K562 (cell line): Measurements from ENCODE around the gene PTPN1. TPM values are rescaled to one million over a fixed set of nuclear protein-coding genes. Genes with fewer than 3 reads are reported as not detected.

Source experiments
- AFF1 ChIP-seq, 2 experiments: fragments of 450-650 bp; IDR thresholded peaks; 2 replicates each; pipeline ENCODE4 v1.6.1; 2018; ENCODE audit warnings: mild to moderate bottlenecking in 2 of 2, low read depth in 1 of 2; ENCODE audit not compliant: partially characterized antibody in 2 of 2
- ERF ChIP-seq: fragments of 450-650 bp; formaldehyde crosslinking; IDR thresholded peaks from 2 replicates; pipeline ENCODE4 v1.4.0; 2020; ENCODE audit warnings: mild to moderate bottlenecking, mixed read lengths
- FOXJ3 ChIP-seq: sonication (generic); formaldehyde crosslinking; IDR thresholded peaks from 2 replicates; pipeline ENCODE4 v1.4.0; 2020; ENCODE audit warnings: mild to moderate bottlenecking, missing genetic modification reagents
- ILF3 ChIP-seq: fragments of 450-650 bp; IDR thresholded peaks from 2 replicates; pipeline ENCODE4 v1.6.1; 2018; ENCODE audit warnings: antibody characterized with exemption, mild to moderate bottlenecking, moderate library complexity, borderline replicate concordance
- MECOM ChIP-seq: fragments of 250-450 bp; sonication (Bioruptor Pico); IDR thresholded peaks from 2 replicates; pipeline ENCODE4 v1.8.0; 2022; ENCODE audit warnings: inconsistent platforms
- MXI1 ChIP-seq: IDR thresholded peaks from 2 replicates; pipeline ENCODE4 v1.6.1; 2011; ENCODE audit warnings: low read depth, mild to moderate bottlenecking, improper control_type of control experiment, low read length
- NR2C2 ChIP-seq, 2 experiments: fragments of 200-800 bp in 1 of 2; sonication (Bioruptor generic) in 1 of 2; sonication (generic) in 1 of 2; formaldehyde crosslinking in 1 of 2; IDR thresholded peaks; 2 replicates each; pipeline versions ENCODE4 v1.6.1 to v1.8.0; 2016 to 2022; ENCODE audit warnings: mild to moderate bottlenecking in 1 of 2, missing compliant biosample characterization in 1 of 2, missing genetic modification characterization in 1 of 2, missing genetic modification reagents in 1 of 2
- PHTF2 ChIP-seq: fragments of 250-450 bp; sonication (Bioruptor Pico); IDR thresholded peaks from 2 replicates; pipeline ENCODE4 v1.5.0; 2021; ENCODE audit warnings: mild to moderate bottlenecking
- RBM39 ChIP-seq: fragments of 200-400 bp; formaldehyde crosslinking; optimal IDR thresholded peaks from 2 replicates; pipeline ENCODE3; 2018; ENCODE audit warnings: low read depth, low read length
- SOX6 ChIP-seq: fragments of 450-650 bp; IDR thresholded peaks from 2 replicates; pipeline ENCODE4 v1.6.1; 2014; ENCODE audit warnings: mild to moderate bottlenecking
- ZNF217 ChIP-seq: sonication (generic); formaldehyde crosslinking; IDR thresholded peaks from 2 replicates; pipeline ENCODE4 v1.8.0; 2022; ENCODE audit warnings: mild to moderate bottlenecking, missing genetic modification reagents
- ZNF507 ChIP-seq: conservative IDR thresholded peaks from 2 replicates; pipeline ENCODE4 v1.6.1; 2017; ENCODE audit warnings: missing genetic modification characterization, missing compliant biosample characterization
- ZNF592 ChIP-seq: fragments of 450-650 bp; IDR thresholded peaks from 2 replicates; pipeline ENCODE4 v1.6.1; 2017; ENCODE audit warnings: antibody characterized with exemption, mild to moderate bottlenecking
- polyA plus RNA-seq, 8 experiments: library from polyadenylated mRNA; depleted of rRNA in 4 of 8; stranded (reverse) in 5 of 8; unstranded in 3 of 8; fragments of >200 nt; fragmentation: Nextera tagmentation in 2 of 8; fragmentation: Illumina TruSeq in 1 of 8; extraction: Ambion mirVana in 2 of 8; extraction: Trizol in 1 of 8; gene quantifications; 2 replicates each; pipeline versions ENCODE4 v1.2.1 to v1.2.3, GENCODE V29; 2011 to 2014; ENCODE audit warnings: inconsistent platforms in 1 of 8, missing spikeins in 1 of 8
- total RNA-seq, 7 experiments: library from RNA; depleted of rRNA in 6 of 7; stranded (reverse); fragments of >200 nt in 6 of 7; fragmentation: Illumina TruSeq in 2 of 7; extraction: Trizol in 2 of 7; gene quantifications; 2 replicates each; pipeline versions ENCODE4 v1.2.1 to v1.2.3, GENCODE V29; 2011 to 2021; ENCODE audit warnings: low replicate concordance in 1 of 7

The PTPN1 gene
- total and polyA plus RNA-seq, 9 of the 15 experiments (the other 6 are each of a cell fraction or from before 2014, with no cell fraction given), result 11.0 to 85.3 (median 54.0) TPM

- TF ChIP-seq ZNF217 (CRISPR knock-in tag) (no peak), PHTF2 (CRISPR knock-in tag) (no peak), AFF1 (IDR thresholded peaks at IDR 0.05; ENCODE audit: low read depth in 1 of 2, partially characterized antibody in 2 of 2) (peak in 1 of 2 experiments; percentile 86), ERF (CRISPR knock-in tag) (no peak), ZNF507 (tag) (no peak), ILF3 (no peak), ZNF592 (peak; percentile 35; the same call in 1 of the 2 replicates), MECOM (CRISPR knock-in tag) (no peak), MXI1 (peak; percentile 69; the same call in 1 of the 2 replicates), NR2C2 (CRISPR knock-in tag; IDR thresholded peaks at IDR 0.05) (no peak), NR2C2 (tag; IDR thresholded peaks at IDR 0.05) (no peak), SOX6 (no peak), FOXJ3 (CRISPR knock-in tag) (no peak), RBM39 (no peak)
Observed at GRCh38 chr20:50467718-50468356, 42.3 kb upstream of the PTPN1 start (continued).
